Measurements from ENCODE around the gene NTN4.
"Not testable (repeated sequence)": the region's sequence is repeated elsewhere in the genome, so short reads cannot be mapped to it uniquely, and the experiment has no call there.

The NTN4 gene

GRCh38 chr12:95755261-95755865, 35.2 kb downstream of the NTN4 start:
- DNase-seq (ENCODE audit: low spot score) = no peak

GRCh38 chr12:95746062-95746461, 44.5 kb downstream of the NTN4 start:
- not testable (repeated sequence) for DNase-seq (ENCODE audit: low spot score)

GRCh38 chr12:95742586-95742985, 48.0 kb downstream of the NTN4 start:
- DNase-seq (ENCODE audit: low spot score) = no peak

GRCh38 chr12:95741635-95742034, 48.9 kb downstream of the NTN4 start:
- DNase-seq (ENCODE audit: low spot score) = no peak

- DNase-seq (ENCODE audit: low spot score) = no peak
Measured at GRCh38 chr12:95740751-95741150, 49.8 kb downstream of the NTN4 start.

- no peak for DNase-seq (ENCODE audit: low spot score)
Measured at GRCh38 chr12:95739561-95740313, 50.8 kb downstream of the NTN4 start.

- no peak for DNase-seq (ENCODE audit: low spot score)
Measured at GRCh38 chr12:95738024-95738611, 52.4 kb downstream of the NTN4 start.

- DNase-seq (ENCODE audit: low spot score) = peak; percentile 13
Measured at GRCh38 chr12:95736631-95737030, 53.9 kb downstream of the NTN4 start.

GRCh38 chr12:95735728-95736127, 54.8 kb downstream of the NTN4 start:
- not testable (repeated sequence) for DNase-seq (ENCODE audit: low spot score)

GRCh38 chr12:95733141-95733825, 57.3 kb downstream of the NTN4 start:
- peak; percentile 64 for DNase-seq (ENCODE audit: low spot score)

- no peak for DNase-seq (ENCODE audit: low spot score)
Measured at GRCh38 chr12:95731519-95731958, 59.0 kb downstream of the NTN4 start.

- no peak for DNase-seq (ENCODE audit: low spot score)
Measured at GRCh38 chr12:95730457-95730856, 60.1 kb downstream of the NTN4 start.

GRCh38 chr12:95726903-95727302, 63.7 kb downstream of the NTN4 start:
- no peak for DNase-seq (ENCODE audit: low spot score)

GRCh38 chr12:95724767-95725166, 65.8 kb downstream of the NTN4 start:
- no peak for DNase-seq (ENCODE audit: low spot score)

- no peak for DNase-seq (ENCODE audit: low spot score)
Measured at GRCh38 chr12:95723693-95724384, 66.7 kb downstream of the NTN4 start.

- DNase-seq (ENCODE audit: low spot score) = no peak
Measured at GRCh38 chr12:95721320-95721719, 69.2 kb downstream of the NTN4 start.

GRCh38 chr12:95720146-95720545, 70.4 kb downstream of the NTN4 start:
- no peak for DNase-seq (ENCODE audit: low spot score)

- DNase-seq (ENCODE audit: low spot score) = no peak
Measured at GRCh38 chr12:95718772-95719171, 71.8 kb downstream of the NTN4 start.

GRCh38 chr12:95718006-95718431, 72.5 kb downstream of the NTN4 start:
- DNase-seq (ENCODE audit: low spot score) = no peak

GRCh38 chr12:95717316-95717928, 73.1 kb downstream of the NTN4 start:
- DNase-seq (ENCODE audit: low spot score) = no peak

- no peak for DNase-seq (ENCODE audit: low spot score)
Measured at GRCh38 chr12:95715177-95715576, 75.4 kb downstream of the NTN4 start.

GRCh38 chr12:95712269-95712668, 78.3 kb downstream of the NTN4 start:
- DNase-seq (ENCODE audit: low spot score) = no peak

Data from AG08396 (cell line).